HG03103 (cell line): ENCODE measurements around the gene THAP2.
"Not testable (repeated sequence)": the region's sequence is repeated elsewhere in the genome, so short reads cannot be mapped to it uniquely, and the experiment has no call there.

Experiments
- ATAC-seq: cut with Tn5 transposase; IDR thresholded peaks from one replicate; pipeline ENCODE4 v1.9.1; 2021; ENCODE audit warnings: low read depth; ENCODE audit not compliant: unreplicated experiment

Gene THAP2

DNA sequence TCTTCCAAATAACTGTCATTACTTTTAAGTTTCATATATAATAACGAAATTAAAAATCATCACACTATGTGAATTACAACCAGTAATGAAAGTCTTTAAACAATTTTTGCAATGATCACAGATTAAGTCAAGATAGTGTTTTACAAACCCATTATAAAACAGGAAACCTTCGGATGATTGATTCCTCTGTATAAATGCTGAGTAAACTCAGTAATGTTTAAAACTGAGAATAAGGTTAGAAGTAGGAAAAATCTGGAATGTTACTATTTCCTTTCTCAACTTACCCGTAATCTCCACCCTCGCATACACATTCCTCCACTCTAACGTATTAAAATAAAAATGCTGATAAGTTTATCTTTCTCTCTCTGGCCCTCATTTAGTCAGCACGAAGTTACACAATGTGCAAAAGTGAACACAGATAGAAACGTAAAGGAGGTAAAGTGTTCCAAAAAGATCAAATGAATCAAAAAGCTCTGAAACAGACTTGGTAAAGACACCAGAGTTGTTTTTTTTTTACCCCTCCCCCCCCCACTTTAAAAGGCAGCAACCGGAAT lies 2.0 kb upstream of the THAP2 start:
- no peak for ATAC-seq

DNA sequence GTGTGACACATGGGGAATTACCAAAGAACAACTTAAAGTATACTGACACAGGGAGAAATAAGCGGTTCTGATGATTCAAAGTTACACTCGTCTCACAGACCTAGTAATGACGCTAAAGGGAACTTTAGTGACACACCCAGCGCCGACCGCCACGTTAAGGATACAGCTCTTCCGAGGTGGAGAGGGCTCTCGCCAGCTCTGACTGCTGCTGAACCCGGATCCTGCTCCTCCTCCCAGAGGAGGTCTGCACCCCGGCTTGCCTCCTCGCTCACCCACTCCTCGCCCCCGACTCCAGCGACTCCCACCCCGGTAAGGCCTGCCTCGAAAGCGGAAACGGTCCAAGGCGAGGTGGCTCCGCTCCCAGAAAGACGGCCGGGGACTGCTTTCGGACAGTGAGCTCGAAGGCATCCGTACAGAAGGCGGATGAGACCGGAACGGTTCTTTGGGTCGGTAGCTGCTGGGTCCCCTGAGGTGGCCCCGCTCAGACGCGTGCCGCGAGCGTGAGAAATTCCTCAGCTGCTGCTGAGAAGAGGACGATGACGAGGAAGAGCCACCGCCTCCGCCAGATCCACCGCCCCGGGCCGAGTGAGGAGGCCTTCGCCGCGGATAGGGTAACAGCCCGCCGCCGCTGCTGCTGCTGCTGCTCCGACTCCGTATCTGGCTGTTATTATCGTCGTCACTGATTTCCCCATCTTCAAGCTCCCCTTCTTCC lies 1.1 kb upstream of the THAP2 start:
- peak; percentile 16 for ATAC-seq

DNA sequence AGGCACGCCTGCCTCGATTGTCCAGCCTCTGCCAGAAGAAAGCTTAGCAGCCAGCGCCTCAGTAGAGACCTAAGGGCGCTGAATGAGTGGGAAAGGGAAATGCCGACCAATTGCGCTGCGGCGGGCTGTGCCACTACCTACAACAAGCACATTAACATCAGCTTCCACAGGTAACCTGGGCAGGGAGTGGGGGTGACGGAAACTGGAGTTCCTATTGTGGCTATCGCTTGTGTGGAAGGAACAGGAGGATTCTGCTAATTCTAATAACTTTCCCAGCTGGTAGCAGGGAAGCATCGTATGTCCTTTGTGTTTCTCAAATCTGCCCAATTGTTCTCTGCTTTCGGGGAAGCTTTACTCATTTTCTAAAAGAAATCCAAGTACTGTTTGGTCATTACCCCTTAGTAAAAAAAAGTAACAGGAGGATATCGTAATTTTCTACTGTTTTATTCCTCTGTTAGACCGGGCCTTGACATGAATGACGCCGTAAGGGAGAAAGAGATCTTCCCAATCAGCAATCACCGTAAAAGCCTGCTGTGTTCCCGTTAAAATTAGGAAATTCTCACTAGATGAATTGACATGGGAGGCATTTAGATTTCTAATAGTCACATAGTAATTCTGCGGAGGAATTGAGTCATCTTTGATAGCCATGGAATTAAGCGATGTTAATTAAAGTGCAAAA lies 449 bp downstream of the THAP2 start:
- peak; percentile 8 for ATAC-seq

DNA sequence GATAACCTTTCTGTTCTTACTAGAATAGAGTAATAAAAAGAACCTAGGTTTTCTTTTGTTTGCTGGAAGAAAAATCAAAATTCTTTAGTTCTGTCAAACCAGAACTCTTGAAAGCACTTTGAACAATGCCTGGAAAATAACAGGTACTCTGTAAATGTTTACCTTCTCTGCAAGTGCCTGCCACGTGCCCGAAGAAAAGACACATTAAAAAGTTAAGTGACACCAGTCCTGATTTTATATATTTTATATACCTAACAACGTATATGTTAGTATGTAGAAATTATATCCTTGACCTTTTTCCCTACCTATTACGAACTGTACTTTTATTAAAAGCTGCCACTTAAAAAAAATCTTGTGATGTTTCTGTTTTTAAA lies 976 bp downstream of the THAP2 start:
- no peak for ATAC-seq

DNA sequence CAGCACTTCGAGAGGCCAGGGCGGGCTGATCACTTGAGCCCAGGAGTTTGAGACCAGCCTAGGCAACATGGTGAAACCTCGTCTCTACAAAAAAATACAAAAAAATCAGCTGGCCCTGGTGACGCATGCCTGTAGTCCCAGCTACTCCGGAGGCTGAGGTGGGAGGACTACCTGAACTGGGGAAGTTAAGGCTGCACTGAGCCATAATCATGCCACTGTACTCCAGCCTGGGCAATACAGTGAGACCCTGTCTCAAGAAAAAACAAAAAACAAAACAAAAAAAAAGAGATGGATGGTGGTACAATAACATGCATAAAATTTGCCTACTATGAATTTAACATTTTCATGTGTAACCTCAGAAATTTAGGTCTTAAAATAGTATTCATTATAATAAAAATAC lies 2.2 kb downstream of the THAP2 start:
- no peak for ATAC-seq

DNA sequence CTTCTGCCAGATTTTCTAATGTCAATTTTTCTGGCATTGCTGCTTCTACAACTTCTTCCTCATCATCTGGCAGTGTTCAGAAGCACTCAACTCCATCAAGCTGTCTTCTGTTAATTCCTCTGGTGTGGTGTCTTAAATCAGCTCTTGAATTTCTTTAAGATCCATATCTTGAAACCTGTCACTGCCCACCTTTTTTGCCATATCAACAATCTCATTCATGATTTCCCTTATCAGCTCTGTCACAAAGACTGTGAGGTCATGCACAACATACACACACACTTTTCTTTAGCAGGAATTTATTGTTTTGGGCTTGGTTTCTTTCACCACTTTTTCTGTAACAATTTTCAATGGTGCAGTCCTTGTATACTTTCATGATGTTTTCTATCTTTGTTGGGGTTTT lies 7.2 kb downstream of the THAP2 start:
- no peak for ATAC-seq

DNA sequence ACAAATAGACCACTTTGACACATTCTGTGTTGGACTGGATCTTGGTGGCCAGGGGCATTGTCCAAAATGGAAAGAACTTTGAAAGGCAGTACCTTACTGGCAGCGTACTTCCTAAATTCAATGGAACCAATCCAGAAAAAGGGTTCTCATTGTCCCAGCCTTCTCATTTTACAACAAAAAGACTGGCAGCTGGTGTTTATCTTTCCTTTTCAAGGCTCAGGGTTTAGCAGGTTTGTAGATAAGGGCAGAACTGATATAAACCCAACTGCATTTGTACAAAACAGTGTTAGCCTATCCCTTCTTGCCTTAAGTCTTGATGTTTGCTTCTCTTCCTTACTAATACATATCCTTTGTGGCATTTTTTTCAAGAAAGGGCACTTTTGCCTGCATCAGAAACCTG lies 7.7 kb downstream of the THAP2 start:
- no peak for ATAC-seq

DNA sequence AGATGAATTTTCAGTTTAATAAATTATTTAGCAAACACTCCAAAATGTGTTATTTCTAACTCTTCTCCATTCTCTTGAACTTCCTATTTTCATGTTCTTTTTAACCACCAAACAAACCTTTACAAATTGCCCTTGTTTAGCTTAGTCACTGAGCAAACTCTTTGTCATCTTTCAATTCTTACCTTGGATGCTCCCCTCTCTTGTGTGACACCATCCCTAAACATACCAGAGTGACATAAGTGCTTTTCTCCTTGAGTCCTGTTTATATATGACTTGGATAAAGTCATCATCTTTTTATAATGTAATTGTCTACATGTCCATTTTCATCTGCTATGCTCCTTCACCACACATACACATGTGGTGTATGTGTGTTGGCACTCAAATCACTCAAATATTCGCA lies 18.4 kb downstream of the THAP2 start:
- no peak for ATAC-seq

DNA sequence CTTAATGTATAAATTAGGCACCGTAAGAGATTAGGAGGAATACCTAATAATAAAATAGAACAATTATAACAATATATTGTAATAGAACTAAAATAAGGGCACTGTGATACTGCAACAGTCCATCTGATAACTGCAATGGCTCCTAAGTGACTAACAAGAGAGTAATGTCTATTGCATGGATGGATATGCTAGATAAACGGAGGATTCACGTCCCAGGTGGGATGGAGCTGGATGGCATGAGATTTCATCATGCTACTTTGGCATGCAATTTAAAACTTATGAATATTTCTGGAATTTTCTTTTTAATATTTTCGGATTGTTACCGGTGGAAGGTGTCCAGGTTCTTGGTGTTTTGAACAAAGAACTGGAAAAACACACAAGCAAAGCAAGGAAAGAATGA lies 19.5 kb downstream of the THAP2 start:
- ATAC-seq = no peak

DNA sequence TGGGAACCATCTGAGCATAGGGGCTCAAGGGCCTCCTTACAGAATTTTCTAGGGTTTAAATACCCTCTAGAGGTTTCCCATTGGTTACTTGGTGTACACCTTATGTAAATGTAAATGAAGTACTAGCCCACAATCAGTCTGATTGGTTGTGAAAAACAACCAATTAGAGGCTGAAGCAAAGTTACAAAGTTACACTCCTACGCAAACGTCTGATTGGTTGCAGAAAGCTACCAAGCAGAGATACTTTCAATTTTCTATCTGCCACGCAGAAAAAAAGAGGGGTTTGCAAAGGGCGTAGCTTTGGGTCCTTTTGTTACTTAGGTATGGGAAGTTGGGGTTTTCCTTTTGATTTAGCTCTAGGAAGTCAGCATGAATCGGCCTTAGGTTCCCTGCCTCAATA lies 20.0 kb downstream of the THAP2 start:
- no peak for ATAC-seq

DNA sequence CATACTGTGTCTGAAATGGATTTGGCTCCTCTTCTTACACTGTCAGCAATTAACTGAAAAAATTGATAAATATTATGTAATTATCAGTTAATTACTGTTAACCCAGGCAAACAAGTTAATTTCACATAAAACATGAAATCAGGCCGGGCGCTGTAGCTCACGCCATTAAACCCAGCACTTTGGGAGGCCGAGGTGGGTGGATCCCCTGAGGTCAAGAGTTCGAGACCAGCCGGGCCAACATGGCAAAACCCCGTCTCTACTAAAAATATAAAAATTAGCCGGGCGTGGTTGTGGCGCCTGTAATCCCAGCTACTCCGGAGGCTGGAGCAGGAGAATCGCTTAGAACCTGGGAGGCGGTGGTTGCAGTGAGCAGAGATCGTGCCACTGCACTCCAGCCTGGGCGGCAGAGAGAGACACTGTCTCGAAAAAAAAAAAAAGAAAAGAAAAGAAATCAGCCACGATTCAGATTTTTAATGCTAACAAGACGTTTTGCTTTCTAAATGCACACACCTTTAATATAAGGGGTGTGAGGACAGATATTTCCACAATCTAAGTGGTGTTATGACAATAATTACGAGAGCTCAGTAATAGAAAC lies 21.3 kb downstream of the THAP2 start:
- no peak for ATAC-seq

DNA sequence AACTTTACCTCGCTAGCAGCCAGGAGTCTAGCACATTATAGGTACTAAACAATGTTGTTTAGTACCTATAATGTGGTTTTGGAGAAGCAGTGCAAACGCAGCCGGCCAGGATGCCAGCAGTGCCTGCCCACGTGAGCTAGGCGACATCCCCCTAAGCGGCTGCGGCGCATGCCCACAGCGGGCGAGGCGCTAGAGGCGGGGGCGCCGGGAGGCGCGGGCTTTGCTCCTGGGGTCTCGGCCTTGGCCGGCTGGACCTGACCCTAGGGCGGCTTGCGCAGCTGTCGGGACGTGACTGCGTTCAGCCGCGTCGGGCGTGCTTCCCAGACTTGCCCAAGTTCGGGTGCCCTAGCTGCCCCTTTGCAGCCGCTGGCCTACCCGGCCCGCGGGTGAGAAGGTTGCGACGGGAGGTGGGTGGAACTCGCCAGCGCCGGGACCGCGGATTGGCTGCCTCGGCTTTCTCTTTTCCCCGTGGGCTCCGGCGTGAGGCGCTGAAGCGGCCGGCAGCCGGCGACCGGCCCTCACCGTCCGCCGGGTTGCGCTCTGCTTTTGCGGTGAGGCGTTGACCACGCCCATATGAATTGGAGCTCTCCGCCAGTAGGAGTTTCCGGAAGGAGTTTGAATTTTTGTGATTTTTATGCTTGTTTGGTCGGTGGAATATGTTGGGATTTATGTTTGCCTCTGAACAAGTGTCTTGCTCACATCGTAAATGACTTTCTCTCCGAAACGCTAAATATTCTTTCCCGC lies 22.0 kb downstream of the THAP2 start, which contains the start of gene TMEM19:
TSS of gene TMEM19 (plus strand) at position 169 of the 744 bp plus-strand sequence. CDS start 599 bp downstream, outside the sequence.
- peak; percentile 78 for ATAC-seq

DNA sequence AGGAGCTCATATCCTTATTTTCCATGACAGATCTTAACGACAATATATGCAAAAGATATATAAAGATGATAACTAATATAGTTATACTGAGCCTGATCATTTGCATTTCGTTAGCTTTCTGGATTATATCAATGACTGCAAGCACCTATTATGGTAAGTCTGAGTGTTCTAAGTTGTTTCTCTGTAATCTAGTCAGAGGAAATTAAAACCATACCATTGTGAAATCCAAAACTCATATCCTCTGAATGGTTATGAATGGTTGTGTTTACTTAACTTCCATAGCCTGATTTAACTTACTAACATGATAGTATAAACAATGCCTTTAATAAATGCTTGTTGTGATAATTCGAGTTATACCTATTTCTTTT lies 22.5 kb downstream of the THAP2 start:
- ATAC-seq = no peak

DNA sequence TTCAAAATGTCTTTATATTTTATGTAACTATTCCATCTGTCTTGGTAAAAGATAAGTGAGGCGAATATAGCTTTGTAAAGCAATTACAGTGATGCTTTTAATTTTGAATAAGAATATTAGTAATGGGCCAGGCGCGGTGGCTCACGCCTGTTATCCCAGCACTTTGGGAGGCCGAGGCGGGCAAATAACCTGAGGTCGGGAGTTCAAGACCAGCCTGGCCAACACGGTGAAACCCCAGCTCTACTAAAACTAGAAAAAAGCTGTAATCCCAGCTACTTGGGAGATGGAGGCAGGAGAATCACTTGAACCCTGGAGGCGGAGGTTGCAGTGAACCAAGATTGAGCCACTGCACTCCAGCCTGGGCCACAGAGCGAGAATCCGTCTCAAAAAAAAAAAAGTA lies 23.1 kb downstream of the THAP2 start:
- ATAC-seq = not testable (repeated sequence)

DNA sequence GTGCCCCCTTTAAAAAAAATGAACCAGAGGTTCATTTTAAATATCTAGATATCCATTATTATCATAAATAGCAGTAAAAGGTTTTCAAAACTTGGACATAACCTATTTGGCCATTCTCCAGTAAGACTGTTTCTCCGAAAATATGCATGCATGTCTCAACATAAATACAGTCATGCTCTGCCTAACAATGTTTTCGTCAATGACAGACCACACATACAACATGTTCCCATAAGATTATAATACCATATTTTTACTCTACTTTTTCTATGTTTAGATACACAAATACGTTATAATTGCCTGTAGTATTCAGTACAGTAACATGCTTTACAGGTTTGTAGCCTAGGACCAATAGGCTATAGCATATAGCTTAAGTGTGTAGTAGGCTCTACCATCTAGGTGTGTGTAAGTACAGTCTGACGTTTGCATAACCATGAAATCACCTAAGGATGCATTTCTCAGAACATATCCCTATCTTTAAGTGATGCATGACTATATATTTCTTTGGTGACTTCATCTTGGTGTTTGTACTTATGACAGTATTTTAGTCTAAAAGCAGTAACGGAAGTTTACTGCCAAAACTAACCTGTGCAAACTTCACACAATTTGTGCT lies 25.0 kb downstream of the THAP2 start:
- no peak for ATAC-seq

DNA sequence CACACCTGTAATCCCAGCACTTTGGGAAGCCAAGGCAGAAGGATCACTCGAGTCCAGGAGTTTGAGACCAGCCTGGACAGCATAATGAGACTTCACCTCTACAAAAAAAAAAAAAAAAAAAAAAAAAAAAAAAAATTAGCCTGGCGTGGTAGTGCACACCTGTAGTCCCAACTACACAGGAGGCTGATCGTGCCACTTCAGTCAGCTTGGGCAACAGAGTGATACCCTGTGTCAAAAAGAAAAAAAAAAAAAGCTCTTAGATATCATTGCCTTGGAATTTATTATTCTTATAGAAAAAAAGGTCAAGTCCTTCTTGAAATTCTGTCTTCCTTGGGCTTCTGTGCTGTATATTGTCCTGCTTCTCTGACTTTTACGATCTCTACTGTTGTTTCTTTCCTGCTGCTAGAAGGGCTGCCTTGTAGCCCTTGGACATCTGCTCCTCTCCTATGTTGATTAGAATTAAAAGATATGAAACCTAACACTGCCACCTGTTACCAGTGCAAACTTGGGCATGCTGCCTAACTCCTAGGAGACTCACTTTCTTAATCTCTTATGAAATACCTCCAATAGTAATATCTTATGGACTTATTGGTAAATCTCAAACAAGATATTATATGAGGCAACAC lies 27.5 kb downstream of the THAP2 start:
- ATAC-seq = no peak

DNA sequence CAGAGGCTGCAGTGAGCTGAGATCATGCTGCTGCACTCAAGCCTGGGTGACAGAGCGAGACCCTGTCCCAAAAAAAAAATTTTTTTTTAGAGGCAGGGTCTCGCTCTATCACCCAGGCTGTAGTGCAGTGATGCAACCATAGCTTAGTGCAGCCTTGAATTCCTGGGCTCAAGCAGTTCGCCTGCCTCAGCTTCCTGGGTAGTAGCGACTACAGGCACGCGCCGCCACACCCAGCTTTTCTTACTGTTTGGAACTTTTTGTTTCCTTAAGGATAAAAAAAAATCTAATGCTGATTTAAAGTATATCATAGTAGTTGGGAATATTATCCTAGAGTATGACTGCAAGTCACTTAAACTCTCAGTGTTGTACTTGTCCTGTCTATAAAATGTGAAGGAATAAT lies 29.0 kb downstream of the THAP2 start:
- ATAC-seq = no peak

DNA sequence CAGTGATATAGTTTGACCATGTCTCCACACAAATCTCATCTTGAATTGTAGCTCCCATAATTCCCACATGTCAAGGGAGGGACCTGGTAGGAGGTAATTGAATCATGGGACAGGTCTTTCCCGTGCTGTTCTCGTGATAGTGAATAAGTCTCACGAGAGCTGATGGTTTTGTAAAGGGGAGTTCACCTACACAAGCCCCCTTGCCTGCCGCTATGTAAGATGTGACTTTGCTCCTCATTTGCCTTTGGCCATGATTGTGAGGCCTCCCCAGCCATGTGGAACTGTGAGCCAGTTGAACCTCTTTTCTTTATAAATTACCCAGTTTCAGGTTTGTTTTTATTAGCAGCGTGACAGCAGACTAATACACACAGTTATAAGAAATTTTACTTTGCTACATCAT lies 29.6 kb downstream of the THAP2 start:
- peak; percentile 15 for ATAC-seq

DNA sequence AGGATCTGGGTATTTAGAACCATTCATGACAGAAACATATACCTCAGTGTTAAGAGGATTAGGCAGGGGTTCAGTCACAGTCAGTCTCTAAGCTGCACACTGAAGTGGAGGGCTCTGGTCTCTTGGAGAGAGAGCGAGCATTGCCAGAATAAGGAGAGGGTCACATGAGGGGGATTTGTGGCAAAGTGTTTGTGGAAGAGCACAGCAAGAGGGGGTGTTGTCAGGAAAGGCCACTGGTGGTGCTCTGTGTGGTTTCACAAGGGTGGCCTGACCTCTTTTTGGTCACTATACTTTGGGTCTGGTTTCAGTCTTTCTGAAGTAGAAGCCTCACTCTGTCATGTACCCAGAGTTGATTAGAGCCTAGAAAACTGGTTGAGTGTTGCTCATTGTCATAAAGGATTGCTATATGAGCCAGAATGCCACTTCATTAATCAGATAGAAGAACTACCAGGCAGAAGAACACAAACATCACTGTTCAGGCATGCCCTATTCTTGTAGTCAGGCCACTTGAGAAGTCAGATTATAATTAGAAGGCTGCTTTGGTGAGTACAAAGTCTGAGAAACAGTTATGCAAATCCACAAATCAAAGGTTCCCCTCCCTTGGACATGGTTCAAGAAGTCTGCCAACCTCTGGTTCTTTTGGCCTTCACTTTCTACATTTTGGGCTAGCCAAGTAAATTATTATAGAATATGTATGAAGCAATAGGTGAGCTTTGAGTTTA lies 30.2 kb downstream of the THAP2 start:
- peak; percentile 82 for ATAC-seq

DNA sequence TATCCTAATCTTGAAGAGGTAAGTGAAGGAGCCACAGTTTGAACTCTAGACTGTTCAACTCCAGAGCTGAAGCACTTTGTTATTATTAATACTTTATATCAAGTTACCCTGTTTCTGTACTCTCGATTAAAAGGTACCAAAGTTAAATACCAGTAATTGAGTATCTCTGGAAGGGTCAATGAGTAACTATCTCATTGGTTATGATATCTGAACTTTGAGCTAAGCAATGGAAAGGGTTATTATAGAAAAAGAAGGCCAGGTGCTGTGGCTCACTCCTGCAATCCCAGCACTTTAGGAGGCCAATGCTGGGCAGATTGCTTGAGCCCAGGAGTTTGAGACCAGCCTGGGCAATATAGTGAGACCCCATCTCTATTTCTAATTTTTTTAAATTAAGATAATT lies 31.7 kb downstream of the THAP2 start:
- no peak for ATAC-seq
